ENCODE data around the gene KLHL40. TPM values are rescaled to one million over a fixed set of nuclear protein-coding genes. Genes with fewer than 3 reads are reported as not detected.

The KLHL40 gene
- total and polyA plus RNA-seq, 2 donors (not counting 3 experiments of a cell fraction or from before 2014, with no cell fraction given) = not detected

GRCh38 chr3:42686832-42687650, 1.7 kb downstream of the KLHL40 start:
- CTCF ChIA-PET = interaction anchor here (1.2 kb wide), 1 partner anchor 10 kb away, joined by 4 read pairs; no protein-coding TSS in a partner anchor
- H3K9me3 ChIP-seq (replicated peaks; ENCODE audit: control insufficient read depth, insufficient read depth, low read length) = no peaks in the 10 kb centered on the region
- dilution Hi-C loops (cut with MboI; ENCODE audit: extremely low pct_ligation_motif_present, low sequenced_read_pairs) = no loop called here

More at GRCh38 chr3:42686832-42687650, 1.7 kb downstream of the KLHL40 start:
- no peak overlapping the region for H3K9ac ChIP-seq (replicated peaks; ENCODE audit: extremely low read depth, insufficient read depth, low read length)
- H2AFZ ChIP-seq (ENCODE audit: low read depth, low read length) = no peak overlapping the region
- no peaks in the 10 kb centered on the region for H3K9me1 ChIP-seq (replicated peaks; ENCODE audit: control insufficient read depth, extremely low read depth, insufficient read depth, low read length)
- no peak overlapping the region for H3K4me3 ChIP-seq (replicated peaks in 1 of 3; ENCODE audit: insufficient read depth in 1 of 3, low read depth in 1 of 3, low read length in 3 of 3)
- no peak overlapping the region for H3K27ac ChIP-seq (ENCODE audit: insufficient read depth, low read depth, low read length)
- no peak overlapping the region for H3K4me2 ChIP-seq (ENCODE audit: insufficient read depth, low read length)
- H3K27me3 ChIP-seq (ENCODE audit: control insufficient read depth in 2 of 2, insufficient read depth in 2 of 2, low read length in 2 of 2) = peaks cover 12 to 16% of the 10 kb centered on the region in 2 experiments
- FAIRE-seq = no peak
- no peaks in the 10 kb centered on the region for H4K20me1 ChIP-seq (replicated peaks; ENCODE audit: control insufficient read depth, extremely low read depth, insufficient read depth, low read length)
- H3K4me1 ChIP-seq (ENCODE audit: control insufficient read depth, extremely low read depth, insufficient read depth, low read length) = no peaks in the 10 kb centered on the region
- no peaks in the 10 kb centered on the region for H3K36me3 ChIP-seq (ENCODE audit: control insufficient read depth in 2 of 2, extremely low read depth in 1 of 2, insufficient read depth in 2 of 2, low read length in 2 of 2)
- TF ChIP-seq CTCF (IDR thresholded peaks at IDR 0.05; ENCODE audit: extremely low read depth in 1 of 2, insufficient read depth in 1 of 2, low read depth in 1 of 2, low read length in 2 of 2) = no peak
- TF ChIP-seq GATA2 (IDR thresholded peaks at IDR 0.05; ENCODE audit: insufficient read depth, insufficient read length, low read depth, low read length) = no peak
- no peak for TF ChIP-seq JUN (IDR thresholded peaks at IDR 0.05; ENCODE audit: borderline replicate concordance, insufficient read depth, insufficient read length, low read depth)
- no peak for TF ChIP-seq POLR2A (IDR thresholded peaks at IDR 0.05; ENCODE audit: low read depth, low read length)
- TF ChIP-seq MAX (IDR thresholded peaks at IDR 0.05; ENCODE audit: insufficient read depth, insufficient read length) = no peak
- TF ChIP-seq MYC (IDR thresholded peaks at IDR 0.05; ENCODE audit: low read depth, low read length) = no peak
- no peak for TF ChIP-seq FOS (IDR thresholded peaks at IDR 0.05; ENCODE audit: borderline replicate concordance, insufficient read depth, low read length)
- TF ChIP-seq POLR2AphosphoS5 (IDR thresholded peaks at IDR 0.05; ENCODE audit: insufficient read depth, low read depth, low read length) = no peak
- no peak for TF ChIP-seq EZH2 (IDR thresholded peaks at IDR 0.05; ENCODE audit: borderline replicate concordance, low read depth, low read length, severe bottlenecking)
- no TSS peak for BruUV-seq (replicated peaks)
- DNase-seq (ENCODE audit: low read depth, low spot score) = no peak
- POLR2A ChIA-PET = no interaction called here
- intact Hi-C loops (cut with micrococcal nuclease) = no loop called here
- no peaks in the 10 kb centered on the region for H3K79me2 ChIP-seq (ENCODE audit: control insufficient read depth, insufficient read depth, low read length)
